Neural cell (in vitro differentiated cells): Measurements from ENCODE around the gene EHD4. TPM values are rescaled to one million over a fixed set of nuclear protein-coding genes. Genes with fewer than 3 reads are reported as not detected.

Experiments
- H2AFZ ChIP-seq: fragments of 200-600, 300-800 bp; sonication (generic), shearing (Covaris generic); 2 replicates; pipeline ENCODE4 v1.6.0; 2014; ENCODE audit warnings: low read depth, mild to moderate bottlenecking, antibody characterized with exemption, low read length, moderate library complexity
- H3F3A ChIP-seq: fragments of 200-600 bp; shearing (Covaris generic); 2 replicates; pipeline ENCODE4 v1.6.1; 2016; ENCODE audit warnings: mild to moderate bottlenecking, moderate library complexity, mixed read lengths, antibody characterized with exemption, low read length; ENCODE audit not compliant: insufficient read depth, poor library complexity, severe bottlenecking
- H3K27ac ChIP-seq: fragments of 200-600, 300-800 bp; sonication (generic), shearing (Covaris generic); 2 replicates; pipeline ENCODE4 v1.5.1; 2014; ENCODE audit warnings: mild to moderate bottlenecking, low read length, moderate library complexity
- H3K27me3 ChIP-seq: fragments of 300-800, 200-600 bp; sonication (generic), shearing (Covaris generic); 2 replicates; pipeline ENCODE4 v1.6.0; 2014; ENCODE audit warnings: mild to moderate bottlenecking, low read depth, low read length, moderate library complexity; ENCODE audit not compliant: insufficient read depth
- H3K36me3 ChIP-seq: fragments of 300-800, 200-600 bp; sonication (generic), shearing (Covaris generic); 2 replicates; pipeline ENCODE4 v1.5.1; 2014; ENCODE audit warnings: mild to moderate bottlenecking, antibody characterized with exemption, low read length, moderate library complexity; ENCODE audit not compliant: insufficient read depth
- H3K4me2 ChIP-seq: fragments of 300-800, 200-600 bp; sonication (generic), shearing (Covaris generic); 2 replicates; pipeline ENCODE4 v1.6.0; 2014; ENCODE audit warnings: mild to moderate bottlenecking, low read length
- H3K4me3 ChIP-seq: fragments of 300-800, 200-600 bp; sonication (generic), shearing (Covaris generic); 2 replicates; pipeline ENCODE4 v1.5.1; 2014; ENCODE audit warnings: mild to moderate bottlenecking, low read length, moderate library complexity
- H3K79me2 ChIP-seq: fragments of 200-600 bp; shearing (Covaris generic); replicated peaks from 2 replicates; pipeline ENCODE4 v1.6.0; 2014; ENCODE audit warnings: mild to moderate bottlenecking, low read length, moderate library complexity; ENCODE audit not compliant: insufficient read depth
- H3K9ac ChIP-seq: fragments of 300-800, 200-600 bp; sonication (generic), shearing (Covaris generic); 2 replicates; pipeline ENCODE4 v1.6.1; 2016; ENCODE audit warnings: mild to moderate bottlenecking, low read length, mixed read lengths
- H3K9me2 ChIP-seq: fragments of 200-600 bp; shearing (Covaris generic); 2 replicates; pipeline ENCODE4 v1.6.1; 2016; ENCODE audit warnings: mild to moderate bottlenecking, low read length, mixed read lengths; ENCODE audit not compliant: insufficient read depth
- H3K9me3 ChIP-seq: fragments of 200-600, 300-800 bp; sonication (generic), shearing (Covaris generic); 2 replicates; pipeline ENCODE4 v1.6.1; 2016; ENCODE audit warnings: mild to moderate bottlenecking, mixed run types, low read length, moderate library complexity, mixed read lengths
- H4K20me1 ChIP-seq: fragments of 200-600 bp; shearing (Covaris generic); 2 replicates; pipeline ENCODE4 v1.6.1; 2016; ENCODE audit warnings: mild to moderate bottlenecking, mixed run types; ENCODE audit not compliant: insufficient read depth
- CTCF ChIP-seq: fragments of 450-650 bp; IDR thresholded peaks from 2 replicates; pipeline ENCODE4 v1.5.1; 2014; ENCODE audit warnings: antibody characterized with exemption, mild to moderate bottlenecking, moderate library complexity; ENCODE audit not compliant: poor library complexity, severe bottlenecking
- EP300 ChIP-seq: fragments of 450-650 bp; conservative IDR thresholded peaks from 2 replicates; pipeline ENCODE4 v1.6.1; 2014; ENCODE audit warnings: antibody characterized with exemption, mild to moderate bottlenecking, moderate library complexity; ENCODE audit not compliant: poor library complexity, severe bottlenecking
- EZH2 ChIP-seq: fragments of 200-600, 300-800 bp; shearing (Covaris generic), sonication (generic); IDR thresholded peaks from 2 replicates; pipeline ENCODE4 v1.6.1; 2014; ENCODE audit warnings: antibody characterized with exemption, low read length, borderline replicate concordance, mild to moderate bottlenecking; ENCODE audit not compliant: insufficient read depth, poor library complexity, severe bottlenecking
- MXI1 ChIP-seq: fragments of 450-650 bp; conservative IDR thresholded peaks from 2 replicates; pipeline ENCODE4 v1.6.1; 2014; ENCODE audit warnings: antibody characterized with exemption, mild to moderate bottlenecking; ENCODE audit not compliant: poor library complexity, severe bottlenecking
- POLR2AphosphoS5 ChIP-seq: IDR thresholded peaks from 2 replicates; pipeline ENCODE4 v1.6.1; 2012
- RAD21 ChIP-seq: fragments of 450-650 bp; conservative IDR thresholded peaks from 2 replicates; pipeline ENCODE4 v1.6.1; 2014; ENCODE audit warnings: antibody characterized with exemption, mild to moderate bottlenecking, moderate library complexity
- REST ChIP-seq: IDR thresholded peaks from 2 replicates; pipeline ENCODE4 v1.6.1; 2012; ENCODE audit warnings: borderline replicate concordance
- SMC3 ChIP-seq: fragments of 450-650 bp; conservative IDR thresholded peaks from 2 replicates; pipeline ENCODE4 v1.6.1; 2014; ENCODE audit warnings: antibody characterized with exemption, mild to moderate bottlenecking, moderate library complexity; ENCODE audit not compliant: poor library complexity
- TAF1 ChIP-seq: IDR thresholded peaks from 2 replicates; pipeline ENCODE4 v1.6.1; 2012; ENCODE audit warnings: low read depth
- polyA plus RNA-seq: library from polyadenylated mRNA; depleted of rRNA; stranded (reverse); fragments of >200 nt; gene quantifications from 2 replicates; pipeline ENCODE4 v1.2.3, GENCODE V29; 2014

Gene EHD4
- polyA plus RNA-seq, 1 donor from 2014 or later, result 0.09 TPM

- no peaks in the 10 kb centered on the region for H4K20me1 ChIP-seq
- TF ChIP-seq REST, result no peak
- TF ChIP-seq TAF1, result no peak
- TF ChIP-seq CTCF, result no peak
- no peak for TF ChIP-seq EZH2
- no peak for TF ChIP-seq SMC3
- no peak for TF ChIP-seq MXI1
- no peak for TF ChIP-seq RAD21
- TF ChIP-seq EP300, result no peak
- no peak for TF ChIP-seq POLR2AphosphoS5
These were observed 11.5 kb upstream of the EHD4 start for GRCh38 chr15:41983621-41984571.

GRCh38 chr15:41983221-41983620, 10.9 kb upstream of the EHD4 start:
- Histone ChIP-seq H3K36me3 (no peaks in the 10 kb centered on the region), H3K4me3 (no peak overlapping the region), H3K27me3 (no peaks in the 10 kb centered on the region), H2AFZ (no peak overlapping the region), H3K79me2 (no peaks in the 10 kb centered on the region), H4K20me1 (no peaks in the 10 kb centered on the region), H3K9ac (no peak overlapping the region), H3K9me2 (no peaks in the 10 kb centered on the region), H3K9me3 (no peaks in the 10 kb centered on the region), H3F3A (no peaks in the 10 kb centered on the region), H3K27ac (no peak overlapping the region), H3K4me2 (no peak overlapping the region)
- no peak for TF ChIP-seq EP300

More at GRCh38 chr15:41983621-41984571, 11.5 kb upstream of the EHD4 start:
- Histone ChIP-seq H3K4me3 (no peak overlapping the region), H2AFZ (no peak overlapping the region), H3K36me3 (no peaks in the 10 kb centered on the region), H3F3A (no peaks in the 10 kb centered on the region), H3K27me3 (no peaks in the 10 kb centered on the region), H3K27ac (no peak overlapping the region), H3K79me2 (no peaks in the 10 kb centered on the region), H3K9me2 (no peaks in the 10 kb centered on the region), H3K4me2 (no peak overlapping the region), H3K9me3 (no peaks in the 10 kb centered on the region), H3K9ac (no peak overlapping the region)
